Fibroblast of lung (primary cell): ENCODE results near the gene PIAS1.

Source experiments
- EZH2 ChIP-seq: IDR thresholded peaks from 2 replicates; pipeline ENCODE4 v1.5.1; 2012; ENCODE audit warnings: low read length, control low read depth, mild to moderate bottlenecking; ENCODE audit errors: missing control alignments
- TF ChIP-seq, protein P1 (sequence below), 2 donors: IDR thresholded peaks in 1 of 2; conservative IDR thresholded peaks in 1 of 2; 1 replicate in 1 of 2; 2 replicates in 1 of 2; pipeline ENCODE4 v1.5.1; 2011 to 2012; ENCODE audit warnings: low read length in 2 of 2, control low read depth in 1 of 2, inconsistent platforms in 1 of 2, low read depth in 1 of 2, mild to moderate bottlenecking in 1 of 2

GRCh38 chr15:68012911-68013310 lies 41.2 kb upstream of the PIAS1 start:
- TF ChIP-seq, protein P1, sequence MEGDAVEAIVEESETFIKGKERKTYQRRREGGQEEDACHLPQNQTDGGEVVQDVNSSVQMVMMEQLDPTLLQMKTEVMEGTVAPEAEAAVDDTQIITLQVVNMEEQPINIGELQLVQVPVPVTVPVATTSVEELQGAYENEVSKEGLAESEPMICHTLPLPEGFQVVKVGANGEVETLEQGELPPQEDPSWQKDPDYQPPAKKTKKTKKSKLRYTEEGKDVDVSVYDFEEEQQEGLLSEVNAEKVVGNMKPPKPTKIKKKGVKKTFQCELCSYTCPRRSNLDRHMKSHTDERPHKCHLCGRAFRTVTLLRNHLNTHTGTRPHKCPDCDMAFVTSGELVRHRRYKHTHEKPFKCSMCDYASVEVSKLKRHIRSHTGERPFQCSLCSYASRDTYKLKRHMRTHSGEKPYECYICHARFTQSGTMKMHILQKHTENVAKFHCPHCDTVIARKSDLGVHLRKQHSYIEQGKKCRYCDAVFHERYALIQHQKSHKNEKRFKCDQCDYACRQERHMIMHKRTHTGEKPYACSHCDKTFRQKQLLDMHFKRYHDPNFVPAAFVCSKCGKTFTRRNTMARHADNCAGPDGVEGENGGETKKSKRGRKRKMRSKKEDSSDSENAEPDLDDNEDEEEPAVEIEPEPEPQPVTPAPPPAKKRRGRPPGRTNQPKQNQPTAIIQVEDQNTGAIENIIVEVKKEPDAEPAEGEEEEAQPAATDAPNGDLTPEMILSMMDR (conservative IDR thresholded peaks at IDR 0.05 in 1 of 2, IDR thresholded peaks at IDR 0.05 in 1 of 2; ENCODE audit: low read depth in 1 of 2, low read length in 2 of 2) = no peak
- TF ChIP-seq EZH2 = no peak
